HG03097 (cell line): ENCODE results near the gene TMEM175.

ENCODE experiments used
- ATAC-seq: cut with Tn5 transposase; IDR thresholded peaks from one replicate; pipeline ENCODE4 v1.9.1; 2021; ENCODE audit not compliant: unreplicated experiment, low FRiP score

TMEM175 gene, protein sequence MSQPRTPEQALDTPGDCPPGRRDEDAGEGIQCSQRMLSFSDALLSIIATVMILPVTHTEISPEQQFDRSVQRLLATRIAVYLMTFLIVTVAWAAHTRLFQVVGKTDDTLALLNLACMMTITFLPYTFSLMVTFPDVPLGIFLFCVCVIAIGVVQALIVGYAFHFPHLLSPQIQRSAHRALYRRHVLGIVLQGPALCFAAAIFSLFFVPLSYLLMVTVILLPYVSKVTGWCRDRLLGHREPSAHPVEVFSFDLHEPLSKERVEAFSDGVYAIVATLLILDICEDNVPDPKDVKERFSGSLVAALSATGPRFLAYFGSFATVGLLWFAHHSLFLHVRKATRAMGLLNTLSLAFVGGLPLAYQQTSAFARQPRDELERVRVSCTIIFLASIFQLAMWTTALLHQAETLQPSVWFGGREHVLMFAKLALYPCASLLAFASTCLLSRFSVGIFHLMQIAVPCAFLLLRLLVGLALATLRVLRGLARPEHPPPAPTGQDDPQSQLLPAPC

GRCh38 chr4:931960-932712 lies at the start of gene TMEM175, which contains the start of gene GAK:
Gene TMEM175 (plus strand): TSS chr4:932460. CDS start chr4:947740, 15,280 bp downstream.
Gene GAK (minus strand): TSS chr4:932316. CDS start chr4:932187, 129 bp downstream.
- ATAC-seq: peak; percentile 86

- no peak for ATAC-seq
Observed at GRCh38 chr4:882646-883045, 49.6 kb upstream of the TMEM175 start.

- ATAC-seq: no peak
Observed at GRCh38 chr4:883377-884095, 48.7 kb upstream of the TMEM175 start.

GRCh38 chr4:884259-884658 lies 48.0 kb upstream of the TMEM175 start:
- ATAC-seq: no peak

DNA sequence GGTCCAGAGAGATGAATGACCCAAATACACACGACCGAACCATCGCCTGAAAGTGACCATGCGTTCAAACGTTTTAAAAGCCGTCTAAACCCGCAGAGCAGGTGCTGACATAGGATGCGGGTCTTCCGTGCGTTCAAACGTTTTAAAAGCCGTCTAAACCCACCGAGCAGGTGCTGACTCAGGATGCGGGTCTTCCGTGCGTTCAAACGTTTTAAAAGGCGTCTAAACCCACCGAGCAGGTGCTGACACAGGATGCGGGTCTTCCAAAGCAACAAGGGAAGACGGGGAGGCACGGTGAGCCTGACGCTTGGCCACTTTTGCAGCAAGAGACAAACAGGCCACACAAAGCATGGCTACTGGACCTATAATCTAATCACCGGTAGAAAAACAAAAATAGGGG lies 47.4 kb upstream of the TMEM175 start:
- ATAC-seq: no peak

- no peak for ATAC-seq
Observed at GRCh38 chr4:885353-885752, 46.9 kb upstream of the TMEM175 start.

DNA sequence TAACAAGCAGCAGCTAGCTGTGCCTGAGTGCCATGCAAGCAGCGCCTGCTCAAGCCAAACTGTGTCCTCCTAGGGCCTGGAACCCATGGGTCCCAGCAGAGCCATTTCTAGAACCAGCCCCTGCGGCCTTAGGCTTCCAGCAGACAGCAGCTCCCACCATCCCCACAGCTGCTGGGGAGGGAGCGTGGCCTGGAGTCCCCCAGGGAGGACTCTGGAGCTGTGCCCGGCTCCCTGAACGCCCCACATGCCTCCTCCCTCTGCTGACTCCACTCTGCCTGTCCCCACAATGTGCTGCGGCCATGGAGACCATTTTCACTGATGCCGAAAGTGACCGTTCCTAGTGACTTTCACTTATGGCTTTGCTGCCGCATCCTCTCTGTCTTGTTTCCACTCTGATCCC lies 46.0 kb upstream of the TMEM175 start:
- no peak for ATAC-seq

- ATAC-seq: no peak
Observed at GRCh38 chr4:887034-887763, 45.1 kb upstream of the TMEM175 start.

DNA sequence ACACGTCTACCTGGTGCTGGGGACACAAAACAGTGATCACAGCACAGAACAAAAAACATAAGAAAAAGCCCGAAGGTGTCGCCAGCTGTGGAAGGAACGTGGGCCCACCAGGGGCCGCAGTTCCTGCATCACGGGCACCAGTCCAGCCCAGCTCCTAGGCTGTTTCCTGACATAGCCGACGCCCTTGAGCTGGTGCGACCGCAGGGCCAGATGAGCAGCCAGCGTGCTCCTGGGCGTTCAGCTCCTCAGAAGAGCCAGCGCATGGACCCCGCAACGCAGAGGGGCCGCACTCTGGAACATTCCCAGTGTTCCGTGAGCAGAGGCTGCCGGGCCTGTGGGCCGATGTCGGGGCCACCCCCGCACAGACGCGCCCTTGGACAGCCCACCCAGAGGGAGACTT lies 44.2 kb upstream of the TMEM175 start:
- ATAC-seq: no peak

DNA sequence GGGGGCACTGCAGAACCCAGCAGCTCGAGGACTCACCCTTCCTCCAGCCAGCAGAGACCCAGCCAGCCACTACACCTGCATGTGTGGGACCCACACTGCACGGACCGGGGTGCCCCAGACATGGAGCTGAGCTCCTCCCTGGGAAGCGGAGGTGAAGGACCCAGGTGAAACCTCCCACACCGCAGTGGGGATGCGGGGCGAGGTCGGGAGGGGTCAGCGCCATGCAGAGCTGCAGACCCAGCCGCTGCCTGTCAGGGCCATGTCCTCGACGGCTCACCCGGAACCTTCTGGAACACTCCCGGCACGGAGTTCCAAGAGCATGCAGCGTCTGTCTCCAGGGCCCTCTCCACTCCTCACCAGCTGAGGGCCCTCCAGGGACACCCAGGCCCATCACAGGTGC lies 42.7 kb upstream of the TMEM175 start:
- no peak for ATAC-seq

- ATAC-seq: no peak
Observed at GRCh38 chr4:890036-890695, 42.1 kb upstream of the TMEM175 start.

DNA sequence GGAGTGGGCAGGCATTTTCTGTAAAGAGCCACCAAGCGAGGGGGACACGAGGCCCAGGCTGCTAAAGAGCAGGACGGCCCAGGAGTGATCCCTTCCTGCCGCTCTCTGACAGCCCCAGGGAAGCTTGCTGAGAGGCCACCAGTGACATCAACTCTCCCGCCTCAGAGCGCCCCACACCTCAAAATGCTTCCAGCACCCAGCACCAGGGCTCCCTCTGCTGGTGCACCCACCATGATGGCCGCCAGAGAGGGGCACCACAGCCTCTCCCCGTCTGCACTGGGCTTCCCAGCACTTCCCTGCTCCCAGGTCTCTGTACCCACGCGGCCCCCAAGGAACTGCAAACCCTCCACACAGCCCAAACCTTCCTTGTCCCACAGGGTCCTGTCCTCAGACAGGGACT lies 40.5 kb upstream of the TMEM175 start:
- no peak for ATAC-seq

DNA sequence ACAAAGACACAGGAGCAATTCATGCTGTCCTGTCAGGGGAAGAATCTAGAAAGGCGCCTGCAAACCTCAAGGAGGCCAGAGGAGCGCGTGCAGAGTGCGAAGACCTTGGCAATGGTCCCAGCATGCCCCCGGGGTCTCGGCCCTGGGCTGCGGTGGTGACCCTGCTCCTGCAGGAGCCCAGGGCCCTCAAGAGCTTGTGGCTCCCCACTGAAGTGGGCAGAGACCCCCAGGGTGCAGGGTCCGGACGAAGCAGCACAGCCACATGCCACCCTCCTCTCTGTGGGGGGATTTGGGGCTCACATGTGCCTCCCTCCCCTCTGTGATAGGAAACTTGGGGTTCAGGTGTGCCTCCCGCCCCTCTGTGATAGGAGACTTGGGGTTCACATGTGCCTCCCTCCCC lies 39.5 kb upstream of the TMEM175 start:
- ATAC-seq: no peak

- no peak for ATAC-seq
Observed at GRCh38 chr4:893276-893994, 38.8 kb upstream of the TMEM175 start.

GRCh38 chr4:893995-894705 lies 38.1 kb upstream of the TMEM175 start:
- no peak for ATAC-seq

DNA sequence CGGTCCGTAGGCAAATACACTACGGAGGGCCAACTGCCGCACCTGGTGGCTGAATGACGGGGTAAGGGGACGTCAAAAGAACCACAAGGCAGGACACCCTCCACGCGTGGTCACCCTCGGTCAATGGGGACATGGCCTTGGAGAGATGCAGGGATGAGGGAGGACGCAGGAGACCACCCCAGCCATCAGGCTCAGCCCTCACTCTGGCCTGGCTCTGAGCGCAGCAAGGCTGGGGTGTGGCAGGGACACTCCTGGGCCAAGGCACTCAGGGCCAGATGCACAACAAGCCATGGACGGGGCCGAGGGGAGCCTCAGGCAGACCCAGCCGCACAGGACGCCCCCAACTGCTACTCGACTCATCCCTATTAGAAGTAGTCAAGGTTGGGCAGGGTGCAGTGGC lies 36.7 kb upstream of the TMEM175 start:
- ATAC-seq: no peak

DNA sequence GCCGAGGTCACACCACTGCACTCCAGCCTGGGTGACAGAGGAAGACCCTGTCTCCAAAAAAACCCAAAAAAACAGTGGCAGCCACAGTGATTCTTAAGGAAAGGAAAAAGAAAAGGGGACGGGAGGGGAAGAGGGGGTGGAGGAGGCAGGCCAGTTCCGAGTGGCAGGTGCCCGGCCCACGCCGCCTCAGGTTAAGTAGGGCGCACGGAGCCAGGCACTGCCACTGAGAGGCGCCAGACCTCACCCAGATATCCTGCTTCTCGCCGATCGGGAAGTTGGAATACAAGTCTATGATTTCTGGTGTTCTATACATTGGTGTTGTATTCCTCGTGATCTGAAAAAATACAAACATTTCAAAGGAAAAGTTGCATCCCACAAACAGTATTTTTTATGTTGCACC lies 36.0 kb upstream of the TMEM175 start:
- no peak for ATAC-seq

DNA sequence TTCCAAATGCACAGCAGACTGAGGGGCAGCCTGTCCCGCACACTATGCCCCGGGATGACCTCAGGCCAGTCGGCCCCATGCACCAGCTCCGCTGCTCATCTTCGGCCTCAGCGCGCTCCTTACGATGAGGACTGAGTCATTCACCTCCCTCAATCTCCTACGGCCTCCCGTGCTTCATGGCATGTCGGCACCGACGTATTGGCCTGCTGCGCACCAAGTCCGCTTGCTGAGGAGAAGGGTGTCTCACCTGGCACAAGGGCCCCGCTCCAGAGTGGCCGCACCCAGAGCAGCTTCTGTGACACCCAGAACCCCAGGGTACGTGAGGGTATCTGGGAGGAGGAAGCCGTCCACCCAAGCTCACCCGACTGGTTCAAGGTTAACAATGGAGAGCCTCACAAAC lies 35.6 kb upstream of the TMEM175 start:
- no peak for ATAC-seq

- no peak for ATAC-seq
Observed at GRCh38 chr4:898123-898522, 34.1 kb upstream of the TMEM175 start.
